Activated T-cell treated with anti-CD3 and anti-CD28 coated beads, Interleukin-2, amount 50 U/mL, for 24 hours (primary cell): ENCODE data around the gene PLEKHA6.

ENCODE experiments used
- DNase-seq: peaks from one replicate; pipeline ENCODE4 v3.0.0-alpha.2; 2020
- H3K27ac Mint-ChIP-seq: 2 replicates; pipeline ENCODE4 v1.8.0; 2020; ENCODE audit warnings: mild to moderate bottlenecking, mixed read lengths
- H3K27me3 Mint-ChIP-seq: 2 replicates; pipeline ENCODE4 v1.8.0; 2020; ENCODE audit warnings: mixed read lengths
- H3K36me3 Mint-ChIP-seq: 2 replicates; pipeline ENCODE4 v1.8.0; 2020; ENCODE audit warnings: low read depth, mixed read lengths
- H3K4me1 Mint-ChIP-seq: 2 replicates; pipeline ENCODE4 v1.8.0; 2020; ENCODE audit warnings: low read depth, mixed read lengths
- H3K4me3 Mint-ChIP-seq: 2 replicates; pipeline ENCODE4 v1.8.0; 2020; ENCODE audit warnings: mild to moderate bottlenecking, moderate library complexity, mixed read lengths
- H3K9me3 Mint-ChIP-seq: 2 replicates; pipeline ENCODE4 v1.8.0; 2020; ENCODE audit warnings: mixed read lengths

PLEKHA6 gene

DNA sequence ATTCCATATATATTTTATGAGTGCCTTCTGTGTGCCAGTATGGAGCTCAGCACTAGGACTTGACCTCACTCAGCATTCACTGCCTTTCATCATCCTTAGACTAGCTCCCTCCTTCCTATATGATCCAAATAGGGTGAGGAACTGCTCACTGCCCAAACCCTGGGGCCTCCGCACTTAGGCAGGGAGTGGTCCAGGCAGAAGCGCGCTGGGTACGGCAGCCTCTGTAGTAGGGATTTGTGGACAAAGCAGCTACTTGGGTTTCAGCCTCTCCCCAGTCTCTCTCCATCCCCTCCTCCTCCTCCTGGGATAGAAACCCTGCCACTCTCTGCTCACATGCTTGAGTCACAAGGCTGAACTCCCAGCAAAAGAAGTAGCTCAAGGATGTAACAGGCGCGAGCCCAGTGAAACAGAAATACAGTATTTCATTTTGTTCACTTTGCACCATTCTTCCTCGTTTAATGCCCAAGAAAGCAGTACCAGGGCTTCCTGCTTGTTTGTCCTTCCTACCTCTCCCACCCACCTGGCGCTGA is 32.9 kb downstream of the PLEKHA6 start:
- Mint-ChIP-seq H3K36me3 (no peaks in the 10 kb centered on the region), H3K4me3 (no peak overlapping the region), H3K27ac (no peak overlapping the region), H3K9me3 (no peaks in the 10 kb centered on the region), H3K27me3 (peaks cover 13% of the 10 kb centered on the region), H3K4me1 (peaks cover 22% of the 10 kb centered on the region)
- DNase-seq = no peak

DNA sequence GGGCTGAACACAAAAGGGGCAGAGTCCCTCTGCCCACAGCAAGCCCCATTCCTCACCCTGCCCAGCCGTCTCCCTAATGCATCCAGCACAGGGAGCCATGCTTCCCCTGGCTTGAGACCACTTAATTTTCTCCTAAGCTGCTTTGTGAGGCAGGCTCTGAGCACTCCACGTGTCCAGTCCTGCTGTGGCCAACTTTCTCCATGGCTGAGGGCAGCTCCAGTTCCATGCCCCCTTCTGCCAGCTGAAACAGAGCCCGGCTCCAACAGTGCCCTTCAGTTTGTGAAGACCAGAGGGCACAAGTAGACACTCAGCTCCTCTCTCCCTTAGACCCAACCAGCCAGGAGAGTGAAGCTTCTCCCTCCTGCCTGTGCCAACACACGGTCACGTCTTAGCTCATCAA is 33.8 kb downstream of the PLEKHA6 start:
- H3K4me3 Mint-ChIP-seq = no peak overlapping the region
- H3K36me3 Mint-ChIP-seq = no peaks in the 10 kb centered on the region
- DNase-seq = no peak
- peaks cover 23% of the 10 kb centered on the region for H3K4me1 Mint-ChIP-seq
- no peaks in the 10 kb centered on the region for H3K9me3 Mint-ChIP-seq
- H3K27ac Mint-ChIP-seq = no peak overlapping the region
- H3K27me3 Mint-ChIP-seq = peaks cover 13% of the 10 kb centered on the region

DNA sequence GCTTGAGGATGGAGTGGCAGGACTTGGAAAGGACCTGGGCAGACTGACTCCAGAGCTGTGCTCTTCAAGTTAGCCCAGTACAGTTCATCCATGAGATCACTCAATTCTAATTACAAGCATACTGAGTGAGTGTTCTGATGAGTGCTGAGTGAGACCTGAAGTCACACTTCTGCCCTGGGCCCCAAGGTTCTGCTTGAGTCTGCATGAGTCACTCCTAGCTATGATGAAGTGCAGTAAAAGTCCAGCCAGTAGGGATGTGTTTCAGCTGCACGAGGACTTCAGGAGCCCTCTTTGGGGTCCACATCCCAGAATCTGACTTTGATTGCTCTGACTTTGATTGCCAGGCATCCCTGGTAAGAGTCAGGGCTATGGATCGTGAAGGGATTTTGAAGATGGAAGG is 35.8 kb downstream of the PLEKHA6 start:
- Mint-ChIP-seq H3K27ac (peak overlapping the region; percentile 84), H3K27me3 (peaks cover 13% of the 10 kb centered on the region), H3K9me3 (no peaks in the 10 kb centered on the region), H3K4me1 (peaks cover 32% of the 10 kb centered on the region), H3K4me3 (peak overlapping the region; percentile 35), H3K36me3 (no peaks in the 10 kb centered on the region)
- DNase-seq = peak; percentile 47

DNA sequence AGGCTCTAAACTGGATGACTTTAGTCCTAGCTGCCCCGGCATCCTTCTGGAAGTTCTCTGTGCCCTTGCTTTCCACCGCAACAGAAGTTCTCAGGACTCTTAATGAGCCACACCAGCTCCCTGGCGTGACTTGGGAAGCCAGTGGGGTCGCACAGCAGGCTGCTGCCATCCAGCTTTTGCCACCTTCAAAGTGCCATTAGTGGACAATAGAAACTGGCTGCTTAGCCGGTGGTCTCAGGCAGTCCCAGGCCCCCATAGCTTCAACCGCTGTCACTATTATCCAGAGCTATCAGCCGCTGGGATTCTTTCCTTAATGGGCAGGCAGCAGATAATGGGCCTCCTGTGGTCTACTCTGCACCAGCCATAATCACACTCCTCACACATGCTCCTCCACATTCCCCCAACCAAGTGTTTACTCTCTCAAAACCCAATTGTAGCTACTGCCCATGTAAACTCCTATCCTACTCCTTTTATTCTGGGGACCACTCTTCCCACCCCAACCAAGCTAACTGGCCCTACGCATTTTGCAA is 37.3 kb downstream of the PLEKHA6 start:
- H3K36me3 Mint-ChIP-seq = no peaks in the 10 kb centered on the region
- DNase-seq = no peak
- no peak overlapping the region for H3K27ac Mint-ChIP-seq
- peaks cover 13% of the 10 kb centered on the region for H3K27me3 Mint-ChIP-seq
- H3K4me1 Mint-ChIP-seq = peaks cover 32% of the 10 kb centered on the region
- H3K9me3 Mint-ChIP-seq = no peaks in the 10 kb centered on the region
- no peak overlapping the region for H3K4me3 Mint-ChIP-seq

DNA sequence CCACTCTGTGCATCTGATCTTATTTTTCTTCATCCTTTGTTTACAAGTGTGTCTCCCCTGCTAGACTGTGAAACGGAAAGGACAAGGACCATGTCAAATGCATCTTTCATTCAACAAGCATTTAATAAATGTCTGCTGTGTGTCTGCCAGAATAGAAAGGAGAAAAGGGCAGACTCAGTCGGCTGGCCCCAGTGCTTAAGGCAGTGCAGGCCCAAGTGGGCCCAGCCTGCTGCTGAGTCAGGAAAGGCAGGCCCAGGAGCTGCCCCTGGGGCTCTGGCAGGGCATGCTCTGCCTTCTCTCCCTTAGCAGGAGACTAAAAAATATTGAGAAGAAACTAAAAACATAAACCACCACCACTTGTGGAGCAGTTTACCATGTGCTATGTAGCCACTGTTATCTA is 38.1 kb downstream of the PLEKHA6 start:
- no peak for DNase-seq
- no peaks in the 10 kb centered on the region for H3K9me3 Mint-ChIP-seq

DNA sequence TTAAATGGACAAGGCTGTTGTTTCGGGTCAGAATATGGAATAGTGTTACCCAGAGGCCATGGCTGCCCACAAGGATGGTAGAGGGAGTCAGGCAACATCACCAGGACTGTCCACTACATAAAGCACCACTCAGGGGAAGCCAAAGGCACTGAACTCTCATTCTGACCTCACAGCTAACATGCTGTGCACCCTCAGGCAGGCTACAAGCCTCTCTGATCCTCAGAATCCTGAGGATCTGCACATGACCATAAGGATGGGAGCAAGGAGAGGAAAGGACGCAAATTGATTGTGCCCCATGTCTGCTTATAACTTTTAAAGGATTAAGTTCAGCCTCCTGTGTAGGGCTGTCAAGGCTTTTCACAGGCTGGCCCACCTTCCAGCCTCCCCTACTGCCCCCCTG is 38.7 kb downstream of the PLEKHA6 start:
- Mint-ChIP-seq H3K36me3 (no peaks in the 10 kb centered on the region), H3K4me1 (peaks cover 32% of the 10 kb centered on the region), H3K27ac (no peak overlapping the region), H3K4me3 (no peak overlapping the region), H3K27me3 (peaks cover 13% of the 10 kb centered on the region), H3K9me3 (no peaks in the 10 kb centered on the region)
- no peak for DNase-seq

More for the DNA sequence above, 38.1 kb downstream of the PLEKHA6 start:
- H3K27me3 Mint-ChIP-seq = peaks cover 13% of the 10 kb centered on the region
- no peak overlapping the region for H3K27ac Mint-ChIP-seq
- H3K4me3 Mint-ChIP-seq = no peak overlapping the region
- peaks cover 32% of the 10 kb centered on the region for H3K4me1 Mint-ChIP-seq
- no peaks in the 10 kb centered on the region for H3K36me3 Mint-ChIP-seq

DNA sequence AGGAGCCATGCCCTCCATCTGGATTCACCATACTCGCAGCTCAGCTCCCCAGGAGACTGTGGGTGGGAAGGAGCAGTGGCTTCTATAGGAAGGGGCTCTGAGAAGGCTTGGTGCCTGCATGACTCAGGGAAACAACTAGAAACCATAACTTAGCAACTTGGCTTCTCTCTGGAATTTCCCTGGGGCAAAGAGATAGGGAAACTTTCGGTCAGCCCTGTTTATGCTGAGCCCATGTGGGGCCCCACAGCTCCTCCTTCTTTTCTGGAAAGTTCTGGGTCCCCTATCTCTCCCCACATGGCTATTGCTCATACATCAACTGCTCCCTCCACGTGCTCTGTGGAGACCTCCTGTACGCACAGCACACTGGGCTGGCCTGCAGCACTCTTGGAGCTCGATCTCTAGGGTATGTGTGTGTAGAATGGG is 39.3 kb downstream of the PLEKHA6 start:
- Mint-ChIP-seq H3K9me3 (no peaks in the 10 kb centered on the region), H3K27me3 (peaks cover 10% of the 10 kb centered on the region), H3K4me3 (no peak overlapping the region), H3K4me1 (peaks cover 32% of the 10 kb centered on the region), H3K27ac (no peak overlapping the region), H3K36me3 (no peaks in the 10 kb centered on the region)
- no peak for DNase-seq

DNA sequence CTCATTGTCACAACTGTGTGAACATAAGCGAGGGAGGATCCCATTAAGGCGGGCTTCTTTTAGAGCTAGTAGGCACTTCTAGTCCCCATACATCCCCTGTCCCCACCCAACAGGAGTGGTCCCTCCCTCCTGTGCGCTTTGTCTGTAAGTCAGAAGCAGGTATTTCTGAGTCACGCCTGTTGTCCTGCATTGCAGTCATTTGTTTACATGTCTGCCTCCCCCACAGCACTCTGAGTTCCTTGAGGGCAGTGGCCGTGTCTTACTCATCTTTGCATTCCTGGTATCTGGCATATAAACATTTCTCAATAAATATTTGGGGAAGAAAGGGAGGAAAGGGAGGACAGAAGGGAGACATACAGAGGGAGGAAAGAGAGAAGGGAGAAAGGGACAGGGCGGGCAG is 40.3 kb downstream of the PLEKHA6 start:
- no peak overlapping the region for H3K4me3 Mint-ChIP-seq
- H3K36me3 Mint-ChIP-seq = no peaks in the 10 kb centered on the region
- no peak for DNase-seq
- H3K4me1 Mint-ChIP-seq = peaks cover 29% of the 10 kb centered on the region
- H3K27ac Mint-ChIP-seq = peak overlapping the region; percentile 6
- no peaks in the 10 kb centered on the region for H3K9me3 Mint-ChIP-seq
- peaks cover 5% of the 10 kb centered on the region for H3K27me3 Mint-ChIP-seq

DNA sequence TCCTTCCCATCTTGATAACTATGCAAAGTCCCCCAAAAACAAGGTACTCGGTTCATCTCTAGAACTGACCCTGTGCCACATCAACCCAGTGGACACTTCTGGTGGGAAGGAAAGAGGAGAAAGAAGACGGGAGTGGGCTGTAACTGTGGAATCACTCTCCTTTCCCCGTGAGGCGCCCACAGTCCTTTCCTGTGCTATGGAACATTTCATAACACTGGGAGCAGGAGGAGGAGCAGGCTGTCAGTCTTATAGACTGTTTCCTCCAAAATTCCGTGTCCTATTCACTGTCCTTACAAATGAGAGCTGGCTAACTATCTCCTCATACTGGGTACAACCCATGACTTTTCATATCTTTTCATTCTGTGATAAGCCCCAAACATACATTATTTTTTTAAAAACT is 40.7 kb downstream of the PLEKHA6 start:
- Mint-ChIP-seq H3K4me3 (no peak overlapping the region), H3K9me3 (no peaks in the 10 kb centered on the region), H3K27me3 (peaks cover 5% of the 10 kb centered on the region), H3K4me1 (peaks cover 25% of the 10 kb centered on the region), H3K27ac (peak overlapping the region; percentile 6), H3K36me3 (no peaks in the 10 kb centered on the region)
- DNase-seq = no peak

DNA sequence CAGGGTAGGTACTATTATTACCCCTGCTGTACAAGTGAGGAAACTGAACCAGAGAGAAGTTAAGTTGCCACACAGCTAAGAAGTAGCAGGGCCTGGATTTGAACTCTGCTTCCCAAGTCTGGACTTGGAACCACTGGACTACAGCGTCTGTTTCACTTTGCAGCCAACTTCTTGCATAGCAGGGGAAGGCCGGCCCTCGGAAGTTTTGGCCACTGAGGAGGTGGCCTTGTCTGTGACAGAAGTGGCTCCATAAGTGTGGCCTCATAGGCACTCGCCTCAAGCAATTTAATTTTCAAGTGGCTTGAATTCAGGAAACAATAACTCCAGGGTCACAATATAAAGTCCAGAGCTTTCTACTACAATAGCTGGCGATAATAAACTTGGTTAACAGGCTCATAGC is 41.4 kb downstream of the PLEKHA6 start:
- H3K27me3 Mint-ChIP-seq = peaks cover 7% of the 10 kb centered on the region
- peaks cover 18% of the 10 kb centered on the region for H3K4me1 Mint-ChIP-seq
- no peaks in the 10 kb centered on the region for H3K36me3 Mint-ChIP-seq
- H3K27ac Mint-ChIP-seq = no peak overlapping the region
- no peaks in the 10 kb centered on the region for H3K9me3 Mint-ChIP-seq
- H3K4me3 Mint-ChIP-seq = no peak overlapping the region
- no peak for DNase-seq

DNA sequence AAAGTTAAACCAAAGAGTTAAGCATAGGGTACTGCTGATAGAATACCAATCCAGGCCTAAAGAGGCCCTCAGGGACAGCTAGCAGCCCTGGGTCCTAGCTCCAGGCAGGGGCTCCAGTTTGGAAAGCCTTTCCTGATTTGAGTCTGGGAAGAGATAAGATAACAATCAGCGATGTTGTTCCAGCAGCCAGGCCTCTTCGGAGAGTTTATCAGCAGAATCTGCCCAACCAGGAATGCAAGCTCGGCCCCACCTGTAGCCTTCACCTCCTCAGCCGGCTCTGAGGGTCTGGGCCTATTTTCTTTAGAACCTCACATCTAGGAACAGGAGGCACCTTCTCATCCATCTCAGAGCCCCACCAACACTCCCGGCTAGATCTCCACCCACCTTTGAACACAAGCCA is 42.6 kb downstream of the PLEKHA6 start:
- no peak for DNase-seq
- peaks cover 2% of the 10 kb centered on the region for H3K27me3 Mint-ChIP-seq
- no peak overlapping the region for H3K27ac Mint-ChIP-seq
- H3K4me1 Mint-ChIP-seq = peaks cover 10% of the 10 kb centered on the region
- H3K9me3 Mint-ChIP-seq = no peaks in the 10 kb centered on the region
- no peak overlapping the region for H3K4me3 Mint-ChIP-seq
- H3K36me3 Mint-ChIP-seq = no peaks in the 10 kb centered on the region

DNA sequence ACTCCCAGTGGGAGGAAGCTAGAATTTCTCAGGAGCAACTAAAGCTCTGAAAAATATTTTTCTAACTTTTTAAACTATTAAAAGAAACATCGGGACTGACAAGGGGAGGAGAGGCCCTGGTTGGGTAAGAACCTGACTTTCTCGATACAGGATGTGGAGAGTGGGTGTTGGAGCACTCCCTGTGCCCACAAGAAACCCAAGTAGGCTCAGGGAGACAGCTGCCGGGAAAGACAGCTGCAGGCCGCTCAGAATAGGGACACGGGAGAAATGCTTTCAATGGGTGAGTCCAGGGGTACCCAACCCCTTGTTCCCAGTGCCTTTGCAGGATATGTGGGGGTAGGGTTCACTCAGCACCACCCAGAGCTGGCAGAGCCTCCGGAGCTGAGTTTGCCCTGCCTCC is 43.6 kb downstream of the PLEKHA6 start:
- no peak overlapping the region for H3K4me3 Mint-ChIP-seq
- no peak overlapping the region for H3K27ac Mint-ChIP-seq
- peaks cover 8% of the 10 kb centered on the region for H3K4me1 Mint-ChIP-seq
- H3K27me3 Mint-ChIP-seq = peaks cover 2% of the 10 kb centered on the region
- no peaks in the 10 kb centered on the region for H3K36me3 Mint-ChIP-seq
- no peak for DNase-seq
- no peaks in the 10 kb centered on the region for H3K9me3 Mint-ChIP-seq

DNA sequence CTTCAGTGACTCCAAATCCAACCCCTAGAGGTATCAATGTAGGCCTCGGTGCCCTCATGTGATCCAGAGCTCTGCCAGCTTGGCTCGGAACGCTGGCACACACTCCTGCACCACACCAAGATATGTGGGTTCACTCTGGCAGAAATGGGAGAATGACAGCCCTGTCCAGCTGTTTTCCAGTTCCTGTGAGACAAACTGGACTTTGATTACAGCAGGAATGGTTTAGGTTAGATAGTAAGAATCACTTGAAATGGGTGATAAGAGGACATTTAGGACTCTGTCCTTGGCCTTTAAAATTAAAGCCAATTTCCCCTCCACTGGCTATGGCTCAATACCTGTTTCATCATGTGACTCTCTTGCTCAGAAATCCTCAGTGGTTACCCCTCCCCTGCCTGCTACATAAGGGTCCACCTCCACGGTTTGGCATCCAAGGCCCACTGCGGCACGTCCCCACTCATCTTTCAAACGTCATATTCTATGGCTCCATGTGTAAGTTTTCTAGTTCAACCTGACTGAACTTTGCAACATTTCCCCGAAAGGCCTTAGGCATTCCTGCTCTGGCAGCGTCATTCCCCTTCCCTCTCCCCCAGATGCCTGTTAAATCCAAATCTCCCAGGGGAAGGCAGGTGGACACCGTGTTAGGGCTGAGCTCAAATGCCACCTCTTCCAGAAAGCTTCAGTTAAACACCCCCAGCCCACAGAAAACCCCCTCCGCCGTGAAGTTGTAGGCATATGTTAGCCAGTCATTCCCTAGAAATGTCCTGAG is 44.7 kb downstream of the PLEKHA6 start:
- H3K9me3 Mint-ChIP-seq = no peaks in the 10 kb centered on the region
- no peak overlapping the region for H3K27ac Mint-ChIP-seq
- H3K27me3 Mint-ChIP-seq = peaks cover 2% of the 10 kb centered on the region
- no peak for DNase-seq
- peaks cover under 1% of the 10 kb centered on the region for H3K4me1 Mint-ChIP-seq
- no peaks in the 10 kb centered on the region for H3K36me3 Mint-ChIP-seq
- H3K4me3 Mint-ChIP-seq = no peak overlapping the region

DNA sequence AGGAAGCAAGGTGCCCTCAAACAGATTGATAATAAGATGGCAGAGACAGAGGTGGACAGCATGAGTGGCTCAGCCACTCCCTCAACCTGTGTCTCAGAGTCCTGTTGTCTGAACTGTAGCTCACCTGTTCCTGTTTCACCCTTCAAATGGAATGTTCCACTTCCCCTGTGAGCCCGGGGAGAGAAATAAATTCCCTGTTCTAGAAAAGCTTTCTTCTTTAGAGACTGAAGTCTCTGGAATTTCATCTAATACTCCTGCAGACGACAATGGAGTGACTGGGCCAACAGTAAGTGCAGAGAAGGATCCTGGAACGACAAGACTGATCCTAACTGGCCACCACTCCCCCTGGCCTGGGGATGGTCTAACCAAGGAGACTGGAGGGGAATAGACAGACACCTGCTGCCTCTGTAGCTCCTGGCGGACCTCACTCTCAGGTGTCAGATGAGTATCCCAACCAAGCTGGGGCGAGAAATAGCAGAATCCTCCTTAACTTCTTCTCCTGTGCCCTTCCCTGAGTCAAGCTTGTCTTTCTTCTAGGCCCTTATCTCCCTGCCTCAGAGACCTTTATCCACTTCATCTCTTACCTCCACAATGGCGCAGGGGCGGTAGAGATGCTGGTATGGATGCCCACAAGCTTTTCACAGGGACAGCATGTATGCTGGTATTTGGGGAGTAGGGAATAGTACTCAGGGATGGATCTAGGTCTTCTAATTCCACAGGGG is 45.4 kb downstream of the PLEKHA6 start:
- H3K36me3 Mint-ChIP-seq = no peaks in the 10 kb centered on the region
- no peaks in the 10 kb centered on the region for H3K9me3 Mint-ChIP-seq
- no peaks in the 10 kb centered on the region for H3K4me1 Mint-ChIP-seq
- H3K4me3 Mint-ChIP-seq = no peak overlapping the region
- DNase-seq = no peak
- no peak overlapping the region for H3K27ac Mint-ChIP-seq
- H3K27me3 Mint-ChIP-seq = peaks cover 2% of the 10 kb centered on the region

DNA sequence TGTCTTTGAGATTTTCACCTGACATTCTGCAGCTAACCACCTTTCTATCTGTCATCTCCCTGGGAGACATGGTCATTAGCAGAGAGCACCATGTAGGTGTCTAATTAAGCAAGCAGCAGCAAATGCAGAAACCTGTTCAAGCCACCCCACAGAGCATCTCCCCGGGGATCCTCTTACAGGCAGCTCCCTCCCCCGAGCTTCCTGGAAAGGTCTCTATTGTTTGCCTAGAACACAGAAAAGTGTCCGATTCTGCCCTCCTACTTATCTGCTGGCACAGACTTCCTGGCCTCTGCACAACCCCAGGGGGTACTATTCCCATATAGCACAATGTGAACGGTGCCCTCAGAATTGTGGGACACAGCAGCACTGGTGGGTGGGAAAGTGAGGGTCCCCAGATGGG is 46.1 kb downstream of the PLEKHA6 start:
- Mint-ChIP-seq H3K36me3 (no peaks in the 10 kb centered on the region), H3K27me3 (peaks cover 7% of the 10 kb centered on the region), H3K4me3 (no peak overlapping the region), H3K27ac (no peak overlapping the region), H3K9me3 (no peaks in the 10 kb centered on the region), H3K4me1 (no peaks in the 10 kb centered on the region)
- no peak for DNase-seq
